Mucosa of rectum (tissue), 2 donors: Measurements from ENCODE around the gene CD36.
"Not testable (repeated sequence)": the region's sequence is repeated elsewhere in the genome, so short reads cannot be mapped to it uniquely, and the experiment has no call there.

Source experiments
- H3K27ac ChIP-seq, 2 donors: one replicate each; pipeline ENCODE4 v1.7.0; 2013; ENCODE audit warnings: inconsistent platforms in 2 of 2, low read depth in 2 of 2, low read length in 2 of 2
- H3K27me3 ChIP-seq, 2 donors: one replicate each; pipeline ENCODE4 v1.7.0; 2013; ENCODE audit warnings: low read length in 2 of 2; ENCODE audit not compliant: control insufficient read depth in 2 of 2, insufficient read depth in 2 of 2
- H3K36me3 ChIP-seq, 2 donors: one replicate each; pipeline ENCODE4 v1.7.0; 2013; ENCODE audit warnings: low read length in 2 of 2; ENCODE audit not compliant: control insufficient read depth in 2 of 2, insufficient read depth in 2 of 2
- H3K4me1 ChIP-seq, 2 donors: one replicate each; pipeline ENCODE4 v1.7.0; 2013; ENCODE audit warnings: low read length in 2 of 2, mild to moderate bottlenecking in 1 of 2; ENCODE audit not compliant: control insufficient read depth in 2 of 2, insufficient read depth in 2 of 2
- H3K4me3 ChIP-seq, 2 donors: one replicate each; pipeline ENCODE4 v1.7.0; 2013; ENCODE audit warnings: low read length in 2 of 2
- H3K9ac ChIP-seq, 2 donors: one replicate each; pipeline ENCODE4 v1.7.0; 2013; ENCODE audit warnings: low read length in 2 of 2, low read depth in 1 of 2, mild to moderate bottlenecking in 1 of 2
- H3K9me3 ChIP-seq, 2 donors: one replicate each; pipeline ENCODE4 v1.7.0; 2013; ENCODE audit warnings: low read length in 2 of 2; ENCODE audit not compliant: control insufficient read depth in 2 of 2
- donor health status: healthy.
- donor health status: Normal muscosa, but diverticular disease.

The CD36 gene

GRCh38 chr7:80662252-80662651 is 23.8 kb downstream of the CD36 start:
- Histone ChIP-seq H3K4me3 (no peak overlapping the region), H3K27me3 (no peaks in the 10 kb centered on the region), H3K4me1 (no peaks in the 10 kb centered on the region), H3K9me3 (no peaks in the 10 kb centered on the region), H3K9ac (no peak overlapping the region), H3K36me3 (no peaks in the 10 kb centered on the region), H3K27ac (no peak overlapping the region)

- no peaks in the 10 kb centered on the region for H3K27me3 ChIP-seq
- H3K4me1 ChIP-seq, result no peaks in the 10 kb centered on the region
- H3K4me3 ChIP-seq, result no peak overlapping the region
- no peaks in the 10 kb centered on the region for H3K36me3 ChIP-seq
- no peak overlapping the region for H3K9ac ChIP-seq
- H3K27ac ChIP-seq, result no peak overlapping the region
- H3K9me3 ChIP-seq, result no peaks in the 10 kb centered on the region
Measured at GRCh38 chr7:80665526-80665925, 27.1 kb downstream of the CD36 start.

DNA sequence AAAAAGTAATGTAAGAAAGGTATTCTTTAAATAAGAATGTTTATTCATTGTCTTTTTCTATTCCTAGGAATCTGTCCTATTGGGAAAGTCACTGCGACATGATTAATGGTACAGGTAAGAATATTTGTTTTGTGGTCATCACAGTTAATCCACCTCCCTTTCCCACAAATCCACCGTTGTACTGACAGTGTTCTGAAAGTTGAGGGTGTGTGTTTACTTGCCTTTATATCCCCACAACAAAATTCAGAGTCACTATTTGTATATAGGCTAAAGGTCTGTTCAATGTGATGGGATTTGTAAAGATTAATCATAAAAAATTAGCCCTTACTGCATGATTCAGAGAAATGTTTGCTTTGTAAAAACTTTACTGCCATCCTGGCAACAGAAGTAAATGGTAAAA is 27.9 kb downstream of the CD36 start:
- Histone ChIP-seq H3K27ac (no peak overlapping the region), H3K27me3 (no peaks in the 10 kb centered on the region), H3K4me1 (no peaks in the 10 kb centered on the region), H3K4me3 (no peak overlapping the region), H3K36me3 (no peaks in the 10 kb centered on the region), H3K9ac (no peak overlapping the region), H3K9me3 (no peaks in the 10 kb centered on the region)

- not testable (repeated sequence) for H3K9ac ChIP-seq, H3K36me3 ChIP-seq, H3K9me3 ChIP-seq, H3K27ac ChIP-seq, H3K27me3 ChIP-seq, H3K4me3 ChIP-seq, H3K4me1 ChIP-seq
Measured at GRCh38 chr7:80669367-80669766, 30.9 kb downstream of the CD36 start.

- H3K4me3 ChIP-seq, result no peak overlapping the region
- no peaks in the 10 kb centered on the region for H3K36me3 ChIP-seq
- no peaks in the 10 kb centered on the region for H3K27me3 ChIP-seq
Measured at GRCh38 chr7:80671744-80672143, 33.3 kb downstream of the CD36 start.

DNA sequence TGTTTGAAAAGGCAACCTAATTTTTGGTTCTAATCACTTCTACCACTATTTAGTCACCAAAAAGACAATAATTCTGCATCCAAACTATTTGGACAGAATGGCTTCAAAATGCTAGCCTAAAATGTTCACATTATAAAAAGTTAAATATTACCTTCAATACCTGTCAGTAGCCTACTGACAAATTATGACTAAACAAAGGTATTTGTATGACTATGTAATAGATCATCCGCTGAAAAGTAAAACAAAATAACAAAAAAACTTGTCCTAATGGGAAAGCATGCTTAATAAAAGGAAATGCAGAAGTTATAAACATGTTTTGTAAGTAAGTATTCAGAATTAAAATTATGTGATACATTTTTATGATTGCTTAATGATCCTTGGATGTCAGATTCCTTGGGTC is 36.6 kb downstream of the CD36 start:
- Histone ChIP-seq H3K27ac (no peak overlapping the region), H3K4me3 (no peak overlapping the region), H3K27me3 (no peaks in the 10 kb centered on the region), H3K9ac (no peak overlapping the region), H3K4me1 (no peaks in the 10 kb centered on the region), H3K9me3 (no peaks in the 10 kb centered on the region), H3K36me3 (no peaks in the 10 kb centered on the region)

More at GRCh38 chr7:80671744-80672143, 33.3 kb downstream of the CD36 start:
- H3K4me1 ChIP-seq, result no peaks in the 10 kb centered on the region
- H3K9ac ChIP-seq, result no peak overlapping the region
- H3K9me3 ChIP-seq, result no peaks in the 10 kb centered on the region
- H3K27ac ChIP-seq, result no peak overlapping the region

DNA sequence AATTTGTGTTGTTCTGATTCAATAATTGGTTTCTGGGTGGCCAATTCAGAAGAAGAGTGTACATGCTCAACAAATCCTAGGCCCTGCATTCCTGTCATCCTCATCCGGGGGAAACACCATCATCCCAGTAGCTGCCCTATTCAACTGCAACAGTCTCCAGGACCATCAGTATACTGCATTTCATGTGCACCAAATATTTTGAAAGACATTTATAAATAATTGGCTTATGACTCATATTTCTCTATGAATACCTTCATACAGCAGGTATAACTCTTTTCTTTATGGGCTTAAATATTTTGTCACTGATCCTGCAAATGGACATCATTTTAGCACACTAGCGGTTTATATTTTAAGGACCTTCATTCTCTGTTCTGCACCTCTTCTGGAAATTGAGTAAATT is 38.0 kb downstream of the CD36 start:
- Histone ChIP-seq H3K9ac (no peak overlapping the region), H3K4me1 (no peaks in the 10 kb centered on the region), H3K27me3 (no peaks in the 10 kb centered on the region), H3K36me3 (no peaks in the 10 kb centered on the region), H3K4me3 (no peak overlapping the region), H3K9me3 (no peaks in the 10 kb centered on the region), H3K27ac (no peak overlapping the region)

GRCh38 chr7:80677629-80678028 is 39.2 kb downstream of the CD36 start:
- Histone ChIP-seq H3K9me3 (no peaks in the 10 kb centered on the region), H3K4me3 (no peak overlapping the region), H3K27me3 (no peaks in the 10 kb centered on the region), H3K36me3 (no peaks in the 10 kb centered on the region), H3K27ac (no peak overlapping the region), H3K4me1 (no peaks in the 10 kb centered on the region), H3K9ac (no peak overlapping the region)

GRCh38 chr7:80678707-80679106 is 40.3 kb downstream of the CD36 start:
- H3K36me3 ChIP-seq, result no peaks in the 10 kb centered on the region

GRCh38 chr7:80679921-80680907 is 41.8 kb downstream of the CD36 start:
- Histone ChIP-seq H3K36me3 (no peaks in the 10 kb centered on the region), H3K9ac (no peak overlapping the region)

More at GRCh38 chr7:80678707-80679106, 40.3 kb downstream of the CD36 start:
- H3K27me3 ChIP-seq, result no peaks in the 10 kb centered on the region
- H3K4me1 ChIP-seq, result no peaks in the 10 kb centered on the region
- H3K9me3 ChIP-seq, result no peaks in the 10 kb centered on the region
- H3K27ac ChIP-seq, result no peak overlapping the region
- no peak overlapping the region for H3K4me3 ChIP-seq
- no peak overlapping the region for H3K9ac ChIP-seq

More at GRCh38 chr7:80679921-80680907, 41.8 kb downstream of the CD36 start:
- Histone ChIP-seq H3K4me1 (no peaks in the 10 kb centered on the region), H3K4me3 (no peak overlapping the region), H3K9me3 (no peaks in the 10 kb centered on the region), H3K27me3 (no peaks in the 10 kb centered on the region), H3K27ac (no peak overlapping the region)
